Endothelial cell (in vitro differentiated cells): Measurements from ENCODE around the gene SMIM29. TPM values are rescaled to one million over a fixed set of nuclear protein-coding genes. Genes with fewer than 3 reads are reported as not detected.
A peak's percentile ranks its signal among the peaks of the same experiment; 100 is the strongest.

Source experiments
- DNase-seq: peaks from one replicate; pipeline ENCODE4 v3.0.0; 2021; ENCODE audit warnings: low spot score
- H3K27ac Mint-ChIP-seq: one replicate; pipeline ENCODE4 v1.8.0; 2021; ENCODE audit warnings: mixed read lengths, inconsistent platforms; ENCODE audit not compliant: unreplicated experiment
- H3K27me3 Mint-ChIP-seq: one replicate; pipeline ENCODE4 v1.8.0; 2021; ENCODE audit warnings: mild to moderate bottlenecking, moderate library complexity, mixed read lengths, inconsistent platforms; ENCODE audit not compliant: unreplicated experiment
- H3K36me3 Mint-ChIP-seq: one replicate; pipeline ENCODE4 v1.8.0; 2021; ENCODE audit warnings: mild to moderate bottlenecking, low read depth, mixed read lengths, inconsistent platforms; ENCODE audit not compliant: unreplicated experiment
- H3K4me1 Mint-ChIP-seq: one replicate; pipeline ENCODE4 v1.8.0; 2021; ENCODE audit warnings: mild to moderate bottlenecking, mixed read lengths, inconsistent platforms; ENCODE audit not compliant: unreplicated experiment
- H3K4me3 Mint-ChIP-seq: one replicate; pipeline ENCODE4 v1.8.0; 2021; ENCODE audit warnings: mild to moderate bottlenecking, mixed read lengths, inconsistent platforms; ENCODE audit not compliant: unreplicated experiment
- H3K9me3 Mint-ChIP-seq: one replicate; pipeline ENCODE4 v1.8.0; 2021; ENCODE audit warnings: mixed read lengths, inconsistent platforms; ENCODE audit not compliant: unreplicated experiment
- CTCF ChIP-seq: fragments of 200-600 bp; sonication (generic); IDR thresholded peaks from one replicate; pipeline ENCODE4 v1.5.0; 2021; ENCODE audit warnings: antibody characterized with exemption; ENCODE audit not compliant: unreplicated experiment
- total RNA-seq: library from RNA; stranded (reverse); fragmentation: NEBNext Ultra II Directional; extraction: Animal tissue kit (Norgen Biotek cat#: 25700); gene quantifications from one replicate; pipeline ENCODE4 v1.2.1, GENCODE V29; 2021; ENCODE audit not compliant: unreplicated experiment

SMIM29 gene
- total RNA-seq, 1 donor from 2014 or later, result 44.3 TPM

- peaks cover 17% of the 10 kb centered on the region for H3K4me1 Mint-ChIP-seq
Measured at GRCh38 chr6:34236443-34237315, 12.1 kb downstream of the SMIM29 start, which contains the start of gene HMGA1. Gene HMGA1, plus strand, starts transcription at chr6:34236873. Its CDS starts 3,908 bp downstream, at chr6:34240781.

DNA sequence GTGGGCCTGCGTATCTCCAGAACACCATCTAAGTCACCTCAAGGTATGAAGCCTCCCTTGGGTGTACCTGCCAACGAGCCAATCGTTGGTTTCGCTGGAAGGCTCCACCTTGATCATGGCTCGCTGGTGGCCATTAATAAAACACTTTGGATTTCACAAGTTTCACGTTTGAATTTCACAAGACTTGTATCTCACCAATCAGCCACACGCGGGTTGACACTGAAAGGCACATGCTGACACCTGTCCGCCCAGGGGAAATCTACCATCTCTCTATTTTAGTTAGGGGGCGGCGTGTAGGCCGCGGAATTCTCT, 12.7 kb downstream of the SMIM29 start:
- Mint-ChIP-seq H3K9me3 (no peaks in the 10 kb centered on the region), H3K27ac (peak overlapping the region; percentile 96), H3K36me3 (peaks cover 3% of the 10 kb centered on the region), H3K27me3 (peaks cover 19% of the 10 kb centered on the region), H3K4me3 (peak overlapping the region; percentile 90), H3K4me1 (peaks cover 17% of the 10 kb centered on the region)
- DNase-seq, result no peak
- TF ChIP-seq CTCF, result no peak

More at GRCh38 chr6:34236443-34237315, 12.1 kb downstream of the SMIM29 start, which contains the start of gene HMGA1:
- TF ChIP-seq CTCF, result no peak
- H3K4me3 Mint-ChIP-seq, result peak within 1 kb of the TSS; percentile 90
- H3K9me3 Mint-ChIP-seq, result no peaks in the 10 kb centered on the region
- peak within 1 kb of the TSS; percentile 96 for H3K27ac Mint-ChIP-seq
- peaks cover 21% of the 10 kb centered on the region for H3K27me3 Mint-ChIP-seq
- DNase-seq, result peak; percentile 89
- peaks cover 5% of the 10 kb centered on the region for H3K36me3 Mint-ChIP-seq

DNA sequence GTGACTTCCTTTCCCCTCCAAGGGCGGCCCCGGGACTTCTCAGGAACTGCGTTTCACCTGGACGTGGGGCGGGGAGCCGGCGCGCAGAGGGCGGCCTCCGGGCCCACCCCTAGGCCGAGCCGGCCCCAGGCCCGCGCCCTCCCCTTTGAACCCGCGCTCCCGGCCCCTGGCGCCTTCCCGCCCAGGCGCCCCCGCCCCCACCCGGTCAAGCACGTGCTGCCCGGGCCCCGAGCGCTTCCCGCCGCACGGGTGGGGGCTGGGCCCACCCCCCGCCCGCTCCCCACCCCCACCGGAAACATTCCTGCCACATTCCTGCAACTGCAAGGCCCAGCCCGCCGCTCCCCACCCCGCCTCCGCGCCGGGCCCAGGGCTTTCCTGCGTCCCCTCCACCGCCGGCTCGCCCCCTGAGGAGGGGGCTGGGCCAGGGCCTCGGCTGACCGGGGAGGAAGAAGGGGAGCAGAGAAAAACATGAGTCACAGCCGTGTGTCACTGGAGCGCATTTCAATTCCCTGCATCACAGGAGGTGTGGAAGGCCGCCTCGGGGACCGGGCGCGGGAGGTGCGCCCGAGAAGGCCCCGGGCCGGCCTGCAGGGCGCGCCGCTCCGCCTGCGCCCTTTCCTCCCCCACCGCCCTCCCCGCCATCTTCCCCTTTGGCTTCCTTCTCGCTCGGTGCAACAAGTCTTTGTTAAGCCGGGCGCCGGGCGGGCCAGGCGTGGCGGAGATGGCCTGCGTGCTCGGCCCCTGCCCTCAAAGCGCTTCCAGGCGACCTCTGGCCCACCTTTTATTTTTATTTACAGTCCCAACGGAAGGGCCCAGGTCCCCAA, 13.3 kb downstream of the SMIM29 start:
- H3K27me3 Mint-ChIP-seq, result peaks cover 19% of the 10 kb centered on the region
- no peaks in the 10 kb centered on the region for H3K9me3 Mint-ChIP-seq
- DNase-seq, result peak; percentile 87
- H3K4me3 Mint-ChIP-seq, result peak overlapping the region; percentile 90
- peak overlapping the region; percentile 96 for H3K27ac Mint-ChIP-seq
- no peaks in the 10 kb centered on the region for H3K36me3 Mint-ChIP-seq
- peaks cover 17% of the 10 kb centered on the region for H3K4me1 Mint-ChIP-seq
- TF ChIP-seq CTCF, result no peak

GRCh38 chr6:34234667-34235306, 14.0 kb downstream of the SMIM29 start:
- no peaks in the 10 kb centered on the region for H3K36me3 Mint-ChIP-seq
- peaks cover 17% of the 10 kb centered on the region for H3K4me1 Mint-ChIP-seq
- peaks cover 19% of the 10 kb centered on the region for H3K27me3 Mint-ChIP-seq
- DNase-seq, result no peak
- H3K4me3 Mint-ChIP-seq, result peak overlapping the region; percentile 61
- TF ChIP-seq CTCF, result no peak
- peak overlapping the region; percentile 96 for H3K27ac Mint-ChIP-seq
- no peaks in the 10 kb centered on the region for H3K9me3 Mint-ChIP-seq
